ENCODE data around the gene MGST2.
"Not testable (repeated sequence)": the region's sequence is repeated elsewhere in the genome, so short reads cannot be mapped to it uniquely, and the experiment has no call there.

MGST2 gene

GRCh38 chr4:139665690-139666529 lies at the start of gene MGST2:
Gene MGST2 (plus strand): TSS chr4:139665819. CDS start chr4:139666020, 201 bp downstream.
- DNase-seq = peak in 39 of 51 donors; percentile 6 to 63 (median 29)

GRCh38 chr4:139617702-139618490 lies 47.7 kb upstream of the MGST2 start:
- DNase-seq = no peak

- no peak for DNase-seq
These were observed 46.0 kb upstream of the MGST2 start for GRCh38 chr4:139619644-139620043.

- DNase-seq = peak in 2 of 51 donors; percentile 2 to 3
These were observed 42.7 kb upstream of the MGST2 start for GRCh38 chr4:139622901-139623381.

GRCh38 chr4:139624441-139625092 lies 41.1 kb upstream of the MGST2 start:
- no peak for DNase-seq

- no peak for DNase-seq
These were observed 40.5 kb upstream of the MGST2 start for GRCh38 chr4:139625093-139625455.

- no peak for DNase-seq
These were observed 40.1 kb upstream of the MGST2 start for GRCh38 chr4:139625482-139625881.

- peak in 7 of 51 donors; percentile 1 to 24 (median 8) for DNase-seq
These were observed 37.2 kb upstream of the MGST2 start for GRCh38 chr4:139628184-139629012.

- no peak for DNase-seq
These were observed 36.0 kb upstream of the MGST2 start for GRCh38 chr4:139629436-139630125.

- no peak for DNase-seq
These were observed 35.5 kb upstream of the MGST2 start for GRCh38 chr4:139630126-139630495.

- no peak for DNase-seq
These were observed 34.6 kb upstream of the MGST2 start for GRCh38 chr4:139630991-139631390.

GRCh38 chr4:139631791-139632190 lies 33.8 kb upstream of the MGST2 start:
- no peak for DNase-seq

- DNase-seq = not testable (repeated sequence)
These were observed 32.9 kb upstream of the MGST2 start for GRCh38 chr4:139632739-139633138.

GRCh38 chr4:139633195-139633594 lies 32.4 kb upstream of the MGST2 start:
- no peak for DNase-seq

GRCh38 chr4:139633661-139634060 lies 32.0 kb upstream of the MGST2 start:
- DNase-seq = peak in 17 of 51 donors; percentile 2 to 41 (median 11)

GRCh38 chr4:139635966-139636365 lies 29.7 kb upstream of the MGST2 start:
- DNase-seq = no peak

- DNase-seq = not testable (repeated sequence)
These were observed 27.3 kb upstream of the MGST2 start for GRCh38 chr4:139638306-139638705.

GRCh38 chr4:139639654-139640053 lies 26.0 kb upstream of the MGST2 start:
- DNase-seq = no peak

GRCh38 chr4:139641218-139641617 lies 24.4 kb upstream of the MGST2 start:
- no peak for DNase-seq

- DNase-seq = no peak
These were observed 23.3 kb upstream of the MGST2 start for GRCh38 chr4:139642364-139642763.
